GM12892 (cell line): ENCODE results near the gene C11orf52.

Experiments
- POLR2A ChIP-seq: IDR thresholded peaks from 2 replicates; pipeline ENCODE4 v1.6.1; 2011; ENCODE audit warnings: low read depth, low read length, control low read depth
- POLR2AphosphoS5 ChIP-seq: IDR thresholded peaks from 2 replicates; pipeline ENCODE4 v1.6.1; 2011; ENCODE audit warnings: low read depth, low read length, control low read depth

GRCh38 chr11:111974446-111974845, 55.7 kb downstream of the C11orf52 start:
- no peak for TF ChIP-seq POLR2A
- TF ChIP-seq POLR2AphosphoS5: no peak
